Non-pigmented ciliary epithelial cell (primary cell): ENCODE data around the gene UCP2.

Experiments used
- DNase-seq: peaks from one replicate; pipeline ENCODE4 v3.0.0-alpha.2; 2010; ENCODE audit warnings: low read depth

UCP2 gene

GRCh38 chr11:74010306-74011300 is 28.0 kb upstream of the UCP2 start:
- no peak for DNase-seq

- no peak for DNase-seq
Measured at GRCh38 chr11:74009675-74010305, 27.1 kb upstream of the UCP2 start.

GRCh38 chr11:74009230-74009547 is 26.5 kb upstream of the UCP2 start:
- no peak for DNase-seq

GRCh38 chr11:74008373-74009229 is 26.0 kb upstream of the UCP2 start, which contains the start of gene UCP3:
Gene UCP3, minus strand, starts transcription at chr11:74009085. Its CDS starts 2,043 bp downstream, at chr11:74007042.
- DNase-seq = no peak

- no peak for DNase-seq
Measured at GRCh38 chr11:74007691-74008372, 25.2 kb upstream of the UCP2 start.

DNA sequence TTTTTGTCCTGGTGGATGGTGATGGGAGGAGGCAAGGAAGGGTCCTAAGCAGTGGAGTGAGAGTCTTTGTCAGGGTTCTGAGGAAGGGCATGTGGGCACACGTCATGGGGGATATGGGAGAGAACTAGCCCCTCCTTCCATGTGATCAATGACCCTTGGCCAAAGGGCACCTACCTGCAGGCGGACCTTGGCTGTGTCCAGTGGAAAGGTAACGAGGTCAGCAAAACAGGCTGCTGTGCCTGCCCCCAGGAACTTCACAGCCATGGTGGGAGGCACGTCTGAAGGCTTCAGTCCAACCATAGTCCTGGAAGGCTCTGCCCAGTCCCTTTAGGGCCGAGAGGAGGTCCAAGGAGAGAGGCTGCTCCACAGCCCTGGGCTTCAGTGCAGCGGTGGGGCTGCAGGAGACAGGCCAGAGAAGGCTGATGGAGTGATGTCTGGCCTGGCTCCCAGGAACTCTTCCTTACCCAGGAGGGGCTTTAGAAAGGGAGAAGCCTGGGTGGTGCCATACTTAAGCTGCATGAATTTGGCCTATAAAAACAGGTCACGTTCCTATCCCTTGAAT is 24.2 kb upstream of the UCP2 start:
- DNase-seq = no peak

DNA sequence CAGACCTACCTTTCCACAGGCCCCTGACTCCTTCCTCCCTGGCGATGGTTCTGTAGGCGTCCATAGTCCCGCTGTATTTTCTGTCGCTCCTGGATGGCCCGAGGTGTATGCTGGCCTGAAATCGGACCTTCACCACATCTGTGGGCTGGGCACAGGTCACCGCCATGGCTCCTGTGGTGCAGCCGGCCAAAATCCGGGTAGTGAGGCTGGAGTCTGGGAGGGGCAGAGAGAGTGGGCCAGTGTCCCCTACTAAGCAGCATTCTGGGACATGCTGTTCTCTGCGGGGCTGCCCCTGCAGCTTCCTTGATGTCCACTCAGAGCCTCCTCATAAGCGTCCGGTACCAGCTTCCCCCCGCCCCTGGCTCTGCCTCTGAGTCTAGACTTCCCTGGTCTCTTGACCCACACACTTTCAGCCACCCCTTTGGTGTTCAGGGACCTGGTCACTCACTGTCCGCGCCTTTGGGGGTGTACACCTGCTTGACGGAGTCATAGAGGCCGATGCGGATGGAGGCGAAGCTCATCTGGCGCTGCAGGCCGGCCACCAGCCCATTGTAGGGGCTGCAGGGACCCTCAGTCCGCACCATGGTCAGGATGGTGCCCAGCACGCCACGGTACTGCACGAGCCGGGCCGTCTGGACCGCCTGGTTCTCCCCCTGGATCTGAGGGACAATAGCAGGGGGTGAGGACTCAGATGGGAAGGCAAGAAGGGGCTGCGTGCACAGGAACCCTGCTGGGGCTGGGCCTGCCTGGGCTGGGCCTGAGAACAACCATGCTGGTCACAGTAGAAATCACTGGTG is 23.3 kb upstream of the UCP2 start:
- no peak for DNase-seq

GRCh38 chr11:74004759-74005615 is 22.3 kb upstream of the UCP2 start:
- no peak for DNase-seq

GRCh38 chr11:74004046-74004695 is 21.5 kb upstream of the UCP2 start:
- no peak for DNase-seq

DNA sequence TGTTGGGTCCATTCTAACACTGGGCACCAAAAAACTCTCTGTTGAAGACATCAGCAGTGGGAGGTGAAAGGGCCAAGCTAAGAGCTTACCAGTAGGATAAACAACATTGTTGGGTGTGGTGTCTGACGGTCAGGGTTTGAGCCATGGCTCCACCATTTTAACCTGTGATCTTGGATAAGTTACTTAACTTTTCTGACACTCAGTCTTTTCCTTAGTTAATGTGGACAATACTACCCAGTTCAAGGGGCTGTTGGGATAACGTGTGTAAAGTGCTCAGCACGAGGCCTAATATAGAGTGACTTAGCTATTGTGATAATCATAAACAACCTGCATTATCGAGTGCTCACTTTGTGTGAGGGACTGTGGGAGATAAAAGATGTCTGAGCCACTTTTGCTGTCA is 20.2 kb upstream of the UCP2 start:
- DNase-seq = no peak

DNA sequence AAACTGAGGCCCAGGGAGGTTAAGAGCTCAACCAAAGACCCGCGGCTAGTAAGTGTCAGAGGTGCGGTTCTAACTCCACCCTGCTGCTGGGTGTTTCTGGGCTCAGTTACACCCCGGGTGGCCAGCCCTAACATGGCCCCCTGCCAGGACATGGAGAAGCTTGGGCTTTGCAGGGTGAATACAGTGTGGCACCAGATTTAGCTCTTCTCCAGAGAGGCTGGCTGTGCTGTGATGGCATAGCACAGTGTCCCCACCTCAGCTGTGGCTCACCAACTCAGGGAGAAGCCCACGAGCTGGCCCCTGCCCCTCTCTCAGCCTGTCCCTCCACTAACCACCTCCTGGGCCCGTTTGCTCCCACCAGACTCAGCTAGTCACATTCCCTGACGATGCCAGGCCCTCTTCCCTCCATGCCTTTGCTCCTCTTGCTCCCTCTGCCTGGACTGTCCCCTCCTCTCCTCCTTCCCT is 19.2 kb upstream of the UCP2 start:
- DNase-seq = no peak

DNA sequence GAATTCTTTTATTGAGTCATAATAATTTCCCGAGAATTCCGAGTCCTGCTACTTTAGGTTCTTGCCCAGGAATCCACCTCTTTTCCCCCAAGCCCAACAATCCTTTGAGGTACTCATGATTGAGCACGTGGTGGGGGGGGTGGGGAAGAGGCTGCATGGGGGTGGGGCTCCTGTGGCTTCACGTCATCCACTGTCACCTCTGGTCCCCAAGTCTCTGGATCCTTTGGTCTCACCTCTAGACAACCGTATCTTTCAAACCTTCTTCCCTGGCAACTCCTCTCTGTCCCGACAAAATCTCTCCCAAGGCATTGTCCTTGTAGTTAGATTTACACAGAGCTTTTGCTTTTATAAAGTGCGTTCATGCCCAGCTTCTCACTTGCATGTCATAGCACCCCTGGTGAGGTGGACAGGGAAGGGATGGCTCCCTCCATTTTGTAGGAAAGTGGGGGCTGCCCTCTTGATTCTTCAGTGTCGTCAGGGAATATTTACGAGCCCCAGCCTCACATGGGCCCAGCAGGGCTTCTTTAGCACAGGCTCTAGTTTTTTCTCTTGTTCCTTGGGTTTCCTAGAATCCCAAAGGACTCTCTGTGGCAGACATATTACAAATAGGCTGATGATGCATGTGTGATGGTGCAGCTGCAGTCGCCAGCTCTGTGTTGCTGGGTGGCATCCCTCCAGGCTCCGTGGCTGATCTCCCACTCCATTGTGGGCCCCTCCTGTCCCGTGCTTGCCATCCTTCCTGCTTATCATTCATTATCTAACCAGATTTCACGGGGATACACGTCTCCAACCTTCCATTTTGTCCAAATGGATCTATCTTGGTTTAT is 17.9 kb upstream of the UCP2 start:
- no peak for DNase-seq

DNA sequence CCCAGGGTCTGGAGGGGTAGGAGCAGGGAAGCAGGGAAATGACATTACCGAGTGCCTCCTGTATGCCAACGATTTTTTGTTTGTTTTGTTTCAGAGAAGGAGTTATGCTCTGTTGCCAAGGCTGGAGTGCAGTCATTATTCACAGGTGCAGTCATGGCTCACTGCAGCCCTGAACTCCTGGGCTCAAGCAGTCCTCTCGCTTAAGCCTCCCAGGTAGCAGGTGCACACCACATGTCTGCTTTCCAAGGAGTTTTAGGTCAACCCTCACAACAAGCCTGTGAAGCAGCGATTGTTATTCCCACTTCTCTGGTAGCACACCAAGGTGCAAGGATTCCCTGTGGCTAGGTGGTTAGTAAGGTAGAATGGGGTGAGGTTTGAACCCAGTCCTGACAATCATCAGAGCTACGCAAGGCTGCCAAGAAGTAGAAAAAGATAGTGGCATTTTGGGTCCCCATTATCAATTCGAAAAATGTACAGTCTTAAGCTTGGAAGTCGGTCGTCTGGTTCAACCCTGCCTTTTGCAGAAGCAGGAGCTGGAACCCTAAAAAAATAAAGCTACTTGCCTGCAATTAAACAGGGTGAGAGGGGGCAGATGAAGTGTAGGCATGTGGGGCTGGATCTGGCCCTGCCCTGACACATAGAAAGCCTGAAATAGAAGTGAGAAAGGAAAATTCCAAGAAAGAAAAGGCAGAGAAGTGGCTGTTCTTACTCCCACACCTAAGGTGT is 17.1 kb upstream of the UCP2 start:
- no peak for DNase-seq

GRCh38 chr11:73998846-73999575 is 16.4 kb upstream of the UCP2 start:
- no peak for DNase-seq

DNA sequence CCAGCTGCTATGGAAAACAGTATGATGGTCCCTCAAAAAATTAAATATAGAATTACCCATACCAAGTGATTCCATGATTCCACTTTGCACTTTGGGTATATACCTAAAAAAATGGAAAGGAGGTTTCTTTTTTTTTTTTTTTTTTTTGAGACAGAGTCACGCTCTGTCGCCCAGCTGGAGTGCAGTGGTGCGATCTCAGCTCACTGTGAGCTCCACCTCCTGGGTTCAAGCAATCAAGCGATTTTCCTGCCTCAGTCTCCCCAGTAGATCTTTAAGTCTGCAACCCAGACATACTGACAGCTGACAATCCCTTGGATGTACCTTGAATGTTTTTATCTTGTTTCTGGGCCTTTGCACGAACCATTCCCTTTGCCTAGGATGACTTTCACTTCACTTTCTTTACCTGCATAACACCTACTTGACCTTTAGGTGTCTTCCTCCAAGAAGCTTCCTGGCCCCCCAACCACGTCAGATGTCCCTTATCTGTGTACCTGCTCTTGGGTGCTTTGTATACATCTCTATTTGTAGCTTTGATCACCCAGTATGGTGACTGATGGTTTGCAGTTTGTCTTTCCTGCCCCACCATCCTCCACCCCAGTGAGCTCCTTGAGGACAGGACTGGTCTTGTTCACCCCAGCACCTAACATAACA is 14.6 kb upstream of the UCP2 start:
- no peak for DNase-seq

GRCh38 chr11:73996161-73996747 is 13.6 kb upstream of the UCP2 start:
- DNase-seq = no peak
